ENCODE data around the gene CLDND2. TPM values are rescaled to one million over a fixed set of nuclear protein-coding genes. Genes with fewer than 3 reads are reported as not detected.
"Not testable (repeated sequence)": the region's sequence is repeated elsewhere in the genome, so short reads cannot be mapped to it uniquely, and the experiment has no call there.

The CLDND2 gene
- polyA plus RNA-seq, 1 of the 3 experiments (the other 2 are of a cell fraction) = 0.26 TPM

GRCh38 chr19:51398096-51398704 lies 29.4 kb upstream of the CLDND2 start:
- no peaks in the 10 kb centered on the region for H3K27me3 ChIP-seq (ENCODE audit: insufficient read depth)
- H3K4me3 ChIP-seq (ENCODE audit: low read depth in 2 of 2, low read length in 1 of 2) = no peak overlapping the region; a peak in 1 of 4 replicates
- TF ChIP-seq SMC3 (IDR thresholded peaks at IDR 0.05; ENCODE audit: low read depth, low read length) (peak; percentile 51), CHD2 (IDR thresholded peaks at IDR 0.05; ENCODE audit: low read length, partially characterized antibody) (no peak), CTCF (IDR thresholded peaks at IDR 0.05) (peak; percentile 66), EZH2phosphoT487 (IDR thresholded peaks at IDR 0.05; ENCODE audit: borderline replicate concordance, low read depth) (no peak), TAF1 (IDR thresholded peaks at IDR 0.05; ENCODE audit: borderline replicate concordance, low read depth, low read length) (no peak), RAD21 (IDR thresholded peaks at IDR 0.05; ENCODE audit: low read length) (peak; percentile 56), JUND (IDR thresholded peaks at IDR 0.05) (no peak), MEF2A (IDR thresholded peaks at IDR 0.05; ENCODE audit: borderline replicate concordance, low read depth) (no peak), REST (IDR thresholded peaks at IDR 0.05; ENCODE audit: low read depth, low read length) (no peak)
- TF ChIP-seq, protein P1, sequence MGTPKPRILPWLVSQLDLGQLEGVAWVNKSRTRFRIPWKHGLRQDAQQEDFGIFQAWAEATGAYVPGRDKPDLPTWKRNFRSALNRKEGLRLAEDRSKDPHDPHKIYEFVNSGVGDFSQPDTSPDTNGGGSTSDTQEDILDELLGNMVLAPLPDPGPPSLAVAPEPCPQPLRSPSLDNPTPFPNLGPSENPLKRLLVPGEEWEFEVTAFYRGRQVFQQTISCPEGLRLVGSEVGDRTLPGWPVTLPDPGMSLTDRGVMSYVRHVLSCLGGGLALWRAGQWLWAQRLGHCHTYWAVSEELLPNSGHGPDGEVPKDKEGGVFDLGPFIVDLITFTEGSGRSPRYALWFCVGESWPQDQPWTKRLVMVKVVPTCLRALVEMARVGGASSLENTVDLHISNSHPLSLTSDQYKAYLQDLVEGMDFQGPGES (IDR thresholded peaks at IDR 0.05; ENCODE audit: low read depth, low read length) = no peak
- peak; percentile 55 for DNase-seq
- no peaks in the 10 kb centered on the region for H3K79me2 ChIP-seq (ENCODE audit: insufficient read depth)
- H2AFZ ChIP-seq (ENCODE audit: low read depth) = no peak overlapping the region
- H3K9me3 ChIP-seq = peaks cover 4% of the 10 kb centered on the region; the same call in 1 of the 2 replicates
- no peak overlapping the region for H3K9ac ChIP-seq
- 37% methylated on average over 7 of the region's 7 CpGs for WGBS (ENCODE audit: low lambda C conversion rate)
- no peak overlapping the region for H3K27ac ChIP-seq (ENCODE audit: low read depth in 2 of 2, low read length in 1 of 2)
- H4K20me1 ChIP-seq (ENCODE audit: insufficient read depth) = no peaks in the 10 kb centered on the region
- no peaks in the 10 kb centered on the region for H3F3A ChIP-seq (replicated peaks; ENCODE audit: insufficient read depth)
- CTCF ChIA-PET = interaction anchor here (0.6 to 2.3 kb wide), 17 partner anchors 10 to 312 kb away, joined by 3 to 10 read pairs (median 4); partner anchors contain the start of genes IGLON5, LIM2 and SIGLEC10
- POLR2A ChIA-PET = no interaction called here
- peaks cover 8 to 9% of the 10 kb centered on the region in 2 experiments; a peak in 1 of 4 replicates for H3K4me1 ChIP-seq (ENCODE audit: control insufficient read depth in 1 of 2, insufficient read depth in 2 of 2, low read depth in 1 of 2, low read length in 1 of 2)
- H3K4me2 ChIP-seq = no peak overlapping the region
- no peaks in the 10 kb centered on the region for H3K36me3 ChIP-seq (replicated peaks in 1 of 2; ENCODE audit: control insufficient read depth in 1 of 2, insufficient read depth in 2 of 2, low read length in 1 of 2)
- H3K9me2 ChIP-seq = no peaks in the 10 kb centered on the region

DNA sequence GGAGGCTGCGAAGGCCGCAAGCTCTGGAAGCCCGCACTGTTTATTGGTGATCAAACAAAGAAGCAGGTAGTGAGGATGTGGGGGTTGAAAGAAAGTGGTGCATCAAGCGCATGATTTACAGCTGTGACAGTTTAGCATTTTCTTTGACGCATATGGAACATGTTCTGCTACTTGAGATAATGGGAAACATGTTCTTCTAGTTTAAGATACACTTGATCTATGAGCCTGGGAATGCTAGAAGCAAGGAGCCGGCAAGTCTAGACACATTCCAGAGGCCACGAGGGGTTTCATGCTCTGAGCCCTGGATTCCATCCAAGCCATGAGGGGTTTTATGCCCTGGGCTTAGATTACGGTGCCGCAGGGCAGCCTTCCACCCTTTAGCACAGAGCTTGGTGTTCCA lies 28.6 kb upstream of the CLDND2 start:
- H3F3A ChIP-seq (replicated peaks; ENCODE audit: insufficient read depth); H2AFZ ChIP-seq (ENCODE audit: low read depth); H3K4me2 ChIP-seq; H3K4me3 ChIP-seq (ENCODE audit: low read depth in 2 of 2, low read length in 1 of 2); H3K27ac ChIP-seq (ENCODE audit: low read depth in 2 of 2, low read length in 1 of 2); H3K9ac ChIP-seq; POLR2A ChIA-PET; H3K36me3 ChIP-seq (replicated peaks in 1 of 2; ENCODE audit: control insufficient read depth in 1 of 2, insufficient read depth in 2 of 2, low read length in 1 of 2); H3K9me3 ChIP-seq; H3K4me1 ChIP-seq (ENCODE audit: control insufficient read depth in 1 of 2, insufficient read depth in 2 of 2, low read depth in 1 of 2, low read length in 1 of 2); H3K79me2 ChIP-seq (ENCODE audit: insufficient read depth); DNase-seq; H4K20me1 ChIP-seq (ENCODE audit: insufficient read depth); H3K9me2 ChIP-seq; H3K27me3 ChIP-seq (ENCODE audit: insufficient read depth): not testable (repeated sequence)
- CTCF ChIA-PET = interaction anchor here (0.6 to 2.3 kb wide), 12 partner anchors 10 to 313 kb away, joined by 3 to 10 read pairs (median 4); partner anchors contain the start of genes LIM2 and SIGLEC10
- WGBS (ENCODE audit: low lambda C conversion rate) = 81% methylated on average over 7 of the region's 9 CpGs
